Astrocyte (in vitro differentiated cells and primary cell): ENCODE results near the gene PACRG.

ENCODE experiments used
- CTCF ChIP-seq: IDR thresholded peaks from 2 replicates; pipeline ENCODE4 v1.5.1; 2011; ENCODE audit warnings: low read depth, mild to moderate bottlenecking, inconsistent platforms, low read length, moderate library complexity; ENCODE audit not compliant: insufficient read depth
- EZH2 ChIP-seq: IDR thresholded peaks from 2 replicates; pipeline ENCODE4 v1.6.1; 2012; ENCODE audit warnings: mild to moderate bottlenecking, low read length, inconsistent platforms; ENCODE audit not compliant: insufficient read depth

DNA sequence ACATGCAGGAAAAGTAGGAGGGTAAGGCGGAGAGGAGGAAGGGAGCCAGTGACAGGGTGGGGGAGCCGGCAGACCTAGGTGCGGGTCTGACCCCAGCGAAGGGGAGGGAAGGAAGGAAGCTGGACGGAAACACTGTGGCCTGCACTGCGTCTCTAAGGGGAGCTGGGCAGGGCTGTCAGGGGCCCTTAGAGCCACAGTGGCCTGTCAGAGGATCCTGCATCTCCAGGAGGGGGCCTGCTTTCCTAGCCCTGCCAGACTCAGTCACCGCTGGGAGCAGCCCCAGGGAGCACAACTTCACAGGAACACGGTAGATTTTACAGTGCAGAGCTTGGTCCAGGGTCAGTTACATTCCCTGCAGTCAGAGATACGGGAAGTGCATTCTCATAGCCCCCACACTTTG is 118.2 kb downstream of the PACRG start:
- TF ChIP-seq CTCF = no peak
- TF ChIP-seq EZH2 = no peak
